Measurements from ENCODE around the gene SNRNP70.

Gene SNRNP70

GRCh38 chr19:49148784-49149651 lies 63.8 kb downstream of the SNRNP70 start:
- peak; percentile 88 for DNase-seq (ENCODE audit: low read depth)

DNA sequence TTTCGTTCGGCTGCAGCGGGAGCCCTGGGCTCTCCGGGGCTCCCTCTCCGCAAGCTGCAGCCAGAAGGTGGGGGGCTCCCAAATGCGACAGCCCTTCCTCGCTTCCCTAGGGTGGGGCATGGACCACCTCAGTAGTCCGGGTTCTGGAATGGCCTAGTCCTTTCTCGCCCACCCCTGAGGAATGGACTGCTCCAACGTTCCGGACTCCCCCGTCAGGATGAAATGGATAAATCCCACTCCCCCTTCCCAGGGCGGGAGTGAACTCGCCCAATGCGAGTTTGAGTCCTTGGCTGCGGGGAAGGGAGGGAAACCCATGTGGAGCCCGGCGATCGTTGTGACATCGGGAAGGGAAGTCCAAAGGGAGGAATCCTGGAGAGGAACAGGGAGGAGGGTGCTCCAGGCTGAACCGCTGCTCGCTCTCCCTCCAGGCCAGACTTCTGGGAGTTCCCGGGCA lies 64.4 kb downstream of the SNRNP70 start:
- DNase-seq (ENCODE audit: low read depth) = peak; percentile 78

- peak; percentile 79 for DNase-seq (ENCODE audit: low read depth)
These were observed 65.1 kb downstream of the SNRNP70 start for GRCh38 chr19:49150106-49150943.

GRCh38 chr19:49150944-49151243 lies 65.6 kb downstream of the SNRNP70 start:
- no peak for DNase-seq (ENCODE audit: low read depth)

DNA sequence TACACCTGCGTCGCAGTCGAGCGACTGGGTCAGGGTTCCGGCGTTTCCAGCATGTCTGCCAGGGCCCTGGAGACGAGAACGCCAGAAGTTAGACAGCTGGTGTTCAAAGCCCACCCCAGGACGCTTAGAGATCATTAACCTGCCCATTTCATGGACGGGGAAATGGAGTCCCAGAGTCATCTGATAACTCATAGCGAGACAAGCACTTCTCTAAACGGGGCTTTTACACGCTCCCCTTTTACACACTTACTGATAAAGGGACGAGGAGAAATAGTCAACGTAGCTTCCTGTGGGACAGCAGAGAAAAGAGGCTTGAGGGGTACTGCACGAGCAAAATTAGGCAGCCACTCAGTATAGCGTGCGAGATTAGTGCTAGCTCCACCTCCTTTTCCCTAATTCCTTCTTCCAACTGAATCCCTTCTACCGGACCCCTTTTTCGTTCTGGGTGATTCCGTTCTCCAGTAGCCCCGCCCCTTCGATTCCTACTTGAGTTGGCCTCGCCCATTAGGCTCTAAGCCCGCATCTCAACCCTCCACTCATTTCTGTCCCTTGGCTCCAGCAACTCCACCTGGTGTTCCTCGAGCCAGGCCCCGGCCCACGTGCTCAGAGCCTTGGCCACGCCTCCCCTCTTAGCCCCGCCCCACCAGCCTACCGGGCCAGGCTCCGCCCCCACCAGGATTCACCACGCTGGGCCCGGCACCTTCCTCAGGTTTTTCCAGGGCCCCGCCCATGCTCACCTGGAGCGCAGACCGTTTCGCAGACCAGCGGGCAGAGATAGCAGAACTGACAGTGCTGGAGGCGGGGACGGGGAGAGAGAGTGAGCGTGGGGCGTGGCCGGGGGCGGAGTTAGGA lies 66.2 kb downstream of the SNRNP70 start:
- peak; percentile 41 for DNase-seq (ENCODE audit: low read depth)

DNA sequence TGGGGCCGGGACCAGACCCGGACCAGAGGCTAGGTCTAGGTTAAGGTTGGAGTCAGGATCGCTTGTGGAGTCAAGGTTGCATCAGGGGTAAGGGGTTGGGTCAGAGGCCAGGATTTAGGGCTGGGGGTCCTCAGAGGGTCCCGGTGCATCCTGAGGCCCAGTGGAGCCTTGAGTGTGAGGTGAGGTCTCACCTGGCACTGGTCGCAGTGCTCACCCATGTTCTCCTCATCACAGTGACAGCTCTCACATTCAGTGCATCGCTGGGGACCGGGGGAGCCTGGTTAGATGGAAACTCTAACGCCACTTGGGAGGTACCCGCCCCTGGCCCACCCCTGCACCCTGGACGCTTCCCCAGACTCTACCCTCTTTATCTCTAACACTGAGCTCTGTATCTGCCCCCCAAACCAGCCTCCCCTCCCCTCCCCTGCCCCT lies 66.9 kb downstream of the SNRNP70 start:
- DNase-seq (ENCODE audit: low read depth) = no peak

- DNase-seq (ENCODE audit: low read depth) = no peak
These were observed 68.0 kb downstream of the SNRNP70 start for GRCh38 chr19:49153167-49153809.

- no peak for DNase-seq (ENCODE audit: low read depth)
These were observed 69.0 kb downstream of the SNRNP70 start for GRCh38 chr19:49154279-49154678.

DNA sequence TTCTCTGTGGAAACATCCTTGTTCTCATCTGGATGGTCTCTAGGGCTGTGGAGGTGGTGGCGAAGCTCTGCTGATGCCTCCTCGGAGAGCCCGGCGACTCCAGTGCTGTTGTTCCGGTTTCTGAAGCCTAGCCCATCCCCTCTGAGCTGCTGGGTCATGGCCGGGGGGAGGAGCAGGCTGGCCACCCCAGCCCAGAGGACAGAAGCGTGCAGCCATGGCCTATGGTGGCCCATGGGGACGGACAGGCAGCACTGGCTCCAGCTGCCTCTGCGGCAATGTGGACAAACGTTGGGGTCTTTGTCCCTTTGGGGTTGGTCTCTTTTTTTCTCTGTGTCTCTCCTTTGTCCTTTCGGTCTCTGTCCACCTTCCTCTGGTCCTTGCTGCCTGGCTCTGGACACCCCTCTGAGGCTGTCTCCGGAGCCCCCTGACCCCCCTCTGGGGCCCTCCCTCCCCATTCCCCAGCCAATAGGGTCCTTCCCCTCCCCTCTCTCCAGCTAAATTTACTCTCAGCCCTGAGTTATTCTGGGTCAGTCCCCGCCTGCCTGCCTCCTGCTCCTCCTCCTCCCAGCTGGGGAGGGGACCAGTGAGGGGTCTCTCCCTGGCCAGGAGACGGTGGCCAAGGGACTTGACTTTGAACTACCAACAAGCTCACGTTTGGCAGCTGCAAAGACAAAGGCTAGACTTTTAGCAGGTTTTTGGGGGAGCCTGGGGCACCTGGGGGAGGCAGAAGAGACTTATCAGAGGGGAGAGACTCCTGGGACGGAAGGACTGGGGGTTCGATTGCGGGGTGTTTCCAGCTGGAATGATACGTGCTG lies 70.0 kb downstream of the SNRNP70 start, which contains the start of gene HRC:
Gene HRC (minus strand): TSS at position 392 of the 815 bp plus-strand sequence. CDS start 159 bp downstream, at position 233.
- no peak for DNase-seq (ENCODE audit: low read depth)

DNA sequence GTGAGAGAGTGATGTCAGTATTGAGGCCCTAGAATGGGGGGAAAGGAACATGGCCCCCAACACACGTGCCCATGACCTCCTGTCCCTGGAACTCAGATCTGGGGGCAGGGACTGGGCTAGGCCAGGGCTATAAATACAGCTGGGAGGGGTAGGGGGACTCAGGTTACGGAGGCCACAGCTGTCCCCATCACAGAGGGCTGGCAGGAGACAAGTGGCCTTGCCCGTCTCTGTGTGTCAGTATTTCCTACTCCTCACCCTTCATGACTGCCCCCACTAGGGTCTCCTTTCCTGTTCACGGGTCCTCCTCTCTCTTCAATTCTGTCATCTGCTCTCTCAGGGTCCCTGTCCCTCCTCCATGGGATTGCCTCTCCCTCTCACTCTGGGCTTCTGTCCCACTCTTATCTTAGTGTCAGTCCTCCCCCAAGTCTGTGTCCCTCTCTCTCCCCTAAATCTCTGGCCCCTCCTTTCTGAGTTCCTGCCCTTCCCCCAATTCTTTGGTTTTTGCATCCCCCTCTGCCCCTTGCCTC lies 70.6 kb downstream of the SNRNP70 start:
- DNase-seq (ENCODE audit: low read depth) = no peak

DNA sequence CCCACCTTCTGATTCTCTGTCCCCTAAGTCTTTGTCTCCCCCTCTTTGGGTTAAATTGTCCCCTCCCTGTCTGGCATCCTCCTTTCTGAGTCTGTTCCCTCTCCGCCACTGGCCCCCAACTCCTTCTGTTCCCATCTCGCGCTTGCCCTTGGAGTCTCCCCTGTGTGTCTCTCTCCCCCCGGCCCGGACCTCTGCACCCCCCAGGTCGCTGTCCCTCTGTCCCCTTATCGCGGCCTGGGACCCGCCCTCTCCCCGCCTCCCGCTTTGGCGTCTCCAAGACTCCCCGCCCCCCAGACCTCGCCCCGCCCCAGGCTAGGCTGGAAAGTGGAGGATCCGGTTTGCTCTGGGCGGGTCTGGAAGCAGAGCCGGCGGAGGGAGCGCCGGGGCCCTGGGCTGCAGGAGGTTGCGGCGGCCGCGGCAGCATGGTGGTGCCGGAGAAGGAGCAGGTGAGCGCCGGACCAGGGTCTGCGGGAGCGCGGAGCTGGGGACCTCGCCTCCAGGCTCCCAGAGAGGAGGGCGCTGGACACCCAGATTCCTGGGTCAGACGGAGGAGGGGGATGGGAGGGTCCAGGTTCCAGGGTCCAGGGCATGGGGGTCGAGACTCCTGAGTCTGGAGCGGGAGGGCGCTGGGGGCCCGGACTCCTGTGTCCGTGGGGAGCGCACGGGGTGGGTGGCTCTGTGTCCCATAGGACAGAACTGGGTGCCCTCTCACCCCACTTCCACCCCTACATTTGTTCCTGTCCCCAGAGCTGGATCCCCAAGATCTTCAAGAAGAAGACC lies 72.4 kb downstream of the SNRNP70 start, which contains the start of gene TRPM4:
Gene TRPM4 (plus strand): TSS at position 348 of the 780 bp plus-strand sequence. CDS start 75 bp downstream, at position 423.
- DNase-seq (ENCODE audit: low read depth) = peak; percentile 74
